ENCODE measurements around the gene GLRX5. TPM values are rescaled to one million over a fixed set of nuclear protein-coding genes. Genes with fewer than 3 reads are reported as not detected.

The GLRX5 gene
- total RNA-seq, 2 donors from 2014 or later = 23.1 to 26.3 TPM

GRCh38 chr14:95493976-95494375 lies 40.9 kb upstream of the GLRX5 start:
- Mint-ChIP-seq H3K4me3 (no peak overlapping the region), H3K27me3 (ENCODE audit: low read depth) (no peaks in the 10 kb centered on the region), H3K27ac (peak overlapping the region; percentile 31), H3K36me3 (ENCODE audit: insufficient read depth in 2 of 2) (peaks cover 6 to 9% of the 10 kb centered on the region in 2 donors), H3K4me1 (ENCODE audit: low read depth) (peaks cover 53% of the 10 kb centered on the region), H3K9me3 (peaks cover 0 to 6% of the 10 kb centered on the region in 2 donors)
- ATAC-seq (replicated peaks in 1 of 2) (no peak), DNase-seq (no peak)

GRCh38 chr14:95494456-95494855 lies 40.4 kb upstream of the GLRX5 start:
- ATAC-seq (replicated peaks in 1 of 2) (no peak), DNase-seq (no peak)
- Mint-ChIP-seq H3K27me3 (ENCODE audit: low read depth) (no peaks in the 10 kb centered on the region), H3K36me3 (ENCODE audit: insufficient read depth in 2 of 2) (peaks cover 6 to 9% of the 10 kb centered on the region in 2 donors), H3K4me3 (no peak overlapping the region), H3K9me3 (peaks cover 0 to 6% of the 10 kb centered on the region in 2 donors), H3K4me1 (ENCODE audit: low read depth) (peaks cover 58% of the 10 kb centered on the region), H3K27ac (peak overlapping the region; percentile 31)

GRCh38 chr14:95495076-95495475 lies 39.8 kb upstream of the GLRX5 start:
- DNase-seq (no peak), ATAC-seq (replicated peaks in 1 of 2) (no peak)
- peak overlapping the region; percentile 88 for H3K27ac Mint-ChIP-seq
- H3K4me1 Mint-ChIP-seq (ENCODE audit: low read depth) = peaks cover 64% of the 10 kb centered on the region
- peak overlapping the region; percentile 41 to 56 for H3K4me3 Mint-ChIP-seq
- H3K27me3 Mint-ChIP-seq (ENCODE audit: low read depth) = no peaks in the 10 kb centered on the region
- H3K9me3 Mint-ChIP-seq = peaks cover 0 to 6% of the 10 kb centered on the region in 2 donors
- peaks cover 6 to 9% of the 10 kb centered on the region in 2 donors for H3K36me3 Mint-ChIP-seq (ENCODE audit: insufficient read depth in 2 of 2)

GRCh38 chr14:95495538-95496025 lies 39.3 kb upstream of the GLRX5 start:
- H3K4me3 Mint-ChIP-seq = peak overlapping the region; percentile 41 to 56
- H3K36me3 Mint-ChIP-seq (ENCODE audit: insufficient read depth in 2 of 2) = peaks cover 6 to 9% of the 10 kb centered on the region in 2 donors
- peak overlapping the region; percentile 88 for H3K27ac Mint-ChIP-seq
- DNase-seq = peak in 1 of 2 donors; percentile 32
- H3K27me3 Mint-ChIP-seq (ENCODE audit: low read depth) = no peaks in the 10 kb centered on the region
- peaks cover 69% of the 10 kb centered on the region for H3K4me1 Mint-ChIP-seq (ENCODE audit: low read depth)
- peak; percentile 70 to 81 for ATAC-seq (replicated peaks in 1 of 2)
- H3K9me3 Mint-ChIP-seq = peaks cover 0 to 6% of the 10 kb centered on the region in 2 donors

GRCh38 chr14:95496111-95496681 lies 38.7 kb upstream of the GLRX5 start:
- Mint-ChIP-seq H3K4me1 (ENCODE audit: low read depth) (peaks cover 70% of the 10 kb centered on the region), H3K36me3 (ENCODE audit: insufficient read depth in 2 of 2) (peaks cover 10 to 14% of the 10 kb centered on the region in 2 donors), H3K4me3 (peak overlapping the region; percentile 41 to 56), H3K27ac (peak overlapping the region; percentile 88), H3K9me3 (peaks cover 0 to 6% of the 10 kb centered on the region in 2 donors), H3K27me3 (ENCODE audit: low read depth) (no peaks in the 10 kb centered on the region)
- ATAC-seq (replicated peaks in 1 of 2) = peak; percentile 73 to 78
- no peak for DNase-seq

- DNase-seq (no peak), ATAC-seq (replicated peaks in 1 of 2) (no peak)
- peak overlapping the region; percentile 41 to 56 for H3K4me3 Mint-ChIP-seq
- H3K27ac Mint-ChIP-seq = peak overlapping the region; percentile 20
- H3K36me3 Mint-ChIP-seq (ENCODE audit: insufficient read depth in 2 of 2) = peaks cover 10 to 11% of the 10 kb centered on the region in 2 donors
- H3K9me3 Mint-ChIP-seq = peaks cover 0 to 5% of the 10 kb centered on the region in 2 donors
- H3K4me1 Mint-ChIP-seq (ENCODE audit: low read depth) = peaks cover 70% of the 10 kb centered on the region
- H3K27me3 Mint-ChIP-seq (ENCODE audit: low read depth) = no peaks in the 10 kb centered on the region
Observed at GRCh38 chr14:95496690-95497259, 38.1 kb upstream of the GLRX5 start.

GRCh38 chr14:95497561-95498011 lies 37.3 kb upstream of the GLRX5 start:
- Mint-ChIP-seq H3K27me3 (ENCODE audit: low read depth) (no peaks in the 10 kb centered on the region), H3K4me3 (no peak overlapping the region), H3K27ac (peak overlapping the region; percentile 14), H3K4me1 (ENCODE audit: low read depth) (peaks cover 69% of the 10 kb centered on the region), H3K9me3 (no peaks in the 10 kb centered on the region), H3K36me3 (ENCODE audit: insufficient read depth in 2 of 2) (peaks cover 4 to 10% of the 10 kb centered on the region in 2 donors)
- DNase-seq (no peak), ATAC-seq (replicated peaks in 1 of 2) (no peak)

GRCh38 chr14:95498622-95499353 lies 36.1 kb upstream of the GLRX5 start:
- ATAC-seq (replicated peaks in 1 of 2) = no peak
- Mint-ChIP-seq H3K27ac (no peak overlapping the region), H3K27me3 (ENCODE audit: low read depth) (no peaks in the 10 kb centered on the region), H3K4me3 (no peak overlapping the region), H3K4me1 (ENCODE audit: low read depth) (peaks cover 69% of the 10 kb centered on the region), H3K36me3 (ENCODE audit: insufficient read depth in 2 of 2) (peaks cover 4 to 11% of the 10 kb centered on the region in 2 donors), H3K9me3 (no peaks in the 10 kb centered on the region)
- no peak for DNase-seq

- H3K4me3 Mint-ChIP-seq = peak overlapping the region in 1 of 2 donors; percentile 7
- no peak overlapping the region for H3K27ac Mint-ChIP-seq
- DNase-seq (no peak), ATAC-seq (replicated peaks in 1 of 2) (peak; percentile 31 to 42)
- H3K36me3 Mint-ChIP-seq (ENCODE audit: insufficient read depth in 2 of 2) = peaks cover 4 to 11% of the 10 kb centered on the region in 2 donors
- peaks cover 69% of the 10 kb centered on the region for H3K4me1 Mint-ChIP-seq (ENCODE audit: low read depth)
- no peaks in the 10 kb centered on the region for H3K27me3 Mint-ChIP-seq (ENCODE audit: low read depth)
- H3K9me3 Mint-ChIP-seq = no peaks in the 10 kb centered on the region
Observed at GRCh38 chr14:95499354-95499750, 35.5 kb upstream of the GLRX5 start.

- Mint-ChIP-seq H3K4me3 (no peak overlapping the region), H3K36me3 (ENCODE audit: insufficient read depth in 2 of 2) (peaks cover 4 to 11% of the 10 kb centered on the region in 2 donors), H3K27ac (no peak overlapping the region), H3K9me3 (no peaks in the 10 kb centered on the region), H3K27me3 (ENCODE audit: low read depth) (no peaks in the 10 kb centered on the region), H3K4me1 (ENCODE audit: low read depth) (peaks cover 69% of the 10 kb centered on the region)
- DNase-seq (no peak), ATAC-seq (replicated peaks in 1 of 2) (no peak)
Observed at GRCh38 chr14:95500201-95500681, 34.6 kb upstream of the GLRX5 start.

- Mint-ChIP-seq H3K27me3 (ENCODE audit: low read depth) (no peaks in the 10 kb centered on the region), H3K4me1 (ENCODE audit: low read depth) (peaks cover 67% of the 10 kb centered on the region), H3K9me3 (no peaks in the 10 kb centered on the region), H3K27ac (no peak overlapping the region), H3K4me3 (peak overlapping the region in 1 of 2 donors; percentile 5), H3K36me3 (ENCODE audit: insufficient read depth in 2 of 2) (peaks cover 4 to 13% of the 10 kb centered on the region in 2 donors)
- DNase-seq (no peak), ATAC-seq (replicated peaks in 1 of 2) (no peak)
Observed at GRCh38 chr14:95500772-95501401, 34.0 kb upstream of the GLRX5 start.

GRCh38 chr14:95502381-95502950 lies 32.4 kb upstream of the GLRX5 start:
- ATAC-seq (replicated peaks in 1 of 2) = no peak
- no peak overlapping the region for H3K4me3 Mint-ChIP-seq
- no peaks in the 10 kb centered on the region for H3K9me3 Mint-ChIP-seq
- H3K4me1 Mint-ChIP-seq (ENCODE audit: low read depth) = peaks cover 66% of the 10 kb centered on the region
- H3K27ac Mint-ChIP-seq = peak overlapping the region; percentile 27
- H3K27me3 Mint-ChIP-seq (ENCODE audit: low read depth) = no peaks in the 10 kb centered on the region
- H3K36me3 Mint-ChIP-seq (ENCODE audit: insufficient read depth in 2 of 2) = peaks cover 4 to 18% of the 10 kb centered on the region in 2 donors
- no peak for DNase-seq
